Measurements from ENCODE around the gene RAF1.

DNA sequence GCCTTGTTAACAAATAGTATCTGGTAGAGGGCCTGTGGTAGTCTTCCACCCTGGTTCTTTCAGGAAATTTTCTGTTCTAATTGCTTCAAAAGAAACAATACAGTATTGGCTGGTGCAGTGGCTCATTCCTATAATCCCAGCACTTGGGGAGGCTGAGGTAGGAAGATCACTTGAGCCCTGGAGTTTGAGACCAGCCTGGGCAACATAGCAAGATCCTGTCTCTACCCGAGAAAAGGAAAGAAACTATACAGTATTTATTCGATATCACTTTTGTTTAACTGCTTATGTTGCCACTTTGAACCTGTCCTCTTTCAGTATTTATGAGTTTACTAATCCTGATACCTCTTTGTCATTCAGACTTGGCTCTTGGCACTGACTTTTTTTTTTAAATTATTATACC, 102.5 kb downstream of the RAF1 start:
- TF ChIP-seq, protein P1, sequence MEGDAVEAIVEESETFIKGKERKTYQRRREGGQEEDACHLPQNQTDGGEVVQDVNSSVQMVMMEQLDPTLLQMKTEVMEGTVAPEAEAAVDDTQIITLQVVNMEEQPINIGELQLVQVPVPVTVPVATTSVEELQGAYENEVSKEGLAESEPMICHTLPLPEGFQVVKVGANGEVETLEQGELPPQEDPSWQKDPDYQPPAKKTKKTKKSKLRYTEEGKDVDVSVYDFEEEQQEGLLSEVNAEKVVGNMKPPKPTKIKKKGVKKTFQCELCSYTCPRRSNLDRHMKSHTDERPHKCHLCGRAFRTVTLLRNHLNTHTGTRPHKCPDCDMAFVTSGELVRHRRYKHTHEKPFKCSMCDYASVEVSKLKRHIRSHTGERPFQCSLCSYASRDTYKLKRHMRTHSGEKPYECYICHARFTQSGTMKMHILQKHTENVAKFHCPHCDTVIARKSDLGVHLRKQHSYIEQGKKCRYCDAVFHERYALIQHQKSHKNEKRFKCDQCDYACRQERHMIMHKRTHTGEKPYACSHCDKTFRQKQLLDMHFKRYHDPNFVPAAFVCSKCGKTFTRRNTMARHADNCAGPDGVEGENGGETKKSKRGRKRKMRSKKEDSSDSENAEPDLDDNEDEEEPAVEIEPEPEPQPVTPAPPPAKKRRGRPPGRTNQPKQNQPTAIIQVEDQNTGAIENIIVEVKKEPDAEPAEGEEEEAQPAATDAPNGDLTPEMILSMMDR (IDR thresholded peaks at IDR 0.05): no peak
- TF ChIP-seq POLR2A (IDR thresholded peaks at IDR 0.05) (no peak), POLR2AphosphoS5 (IDR thresholded peaks at IDR 0.05) (no peak)

Data from prostate gland (tissue), 2 donors.